ENCODE data around the gene DUSP22.

DUSP22 gene

GRCh38 chr6:257031-257725 is 35.1 kb upstream of the DUSP22 start:
- DNase-seq (ENCODE audit: insufficient read length) (no peak), FAIRE-seq (no peak)
- TF ChIP-seq POLR2A (IDR thresholded peaks at IDR 0.05; ENCODE audit: low read depth, low read length): no peak
- TF ChIP-seq POLR2AphosphoS5 (IDR thresholded peaks at IDR 0.05; ENCODE audit: low read depth, low read length): no peak
- TF ChIP-seq TAF1 (IDR thresholded peaks at IDR 0.05; ENCODE audit: borderline replicate concordance, low read depth, low read length): no peak

GRCh38 chr6:257774-258173 is 34.5 kb upstream of the DUSP22 start:
- DNase-seq (ENCODE audit: insufficient read length) (no peak), FAIRE-seq (peak; percentile 85)
- TF ChIP-seq POLR2AphosphoS5 (IDR thresholded peaks at IDR 0.05; ENCODE audit: low read depth, low read length) (no peak), TAF1 (IDR thresholded peaks at IDR 0.05; ENCODE audit: borderline replicate concordance, low read depth, low read length) (no peak), POLR2A (IDR thresholded peaks at IDR 0.05; ENCODE audit: low read depth, low read length) (no peak)

- no peak for FAIRE-seq
Measured at GRCh38 chr6:259316-259715, 33.0 kb upstream of the DUSP22 start.

GRCh38 chr6:259901-260508 is 32.3 kb upstream of the DUSP22 start:
- FAIRE-seq (no peak), DNase-seq (ENCODE audit: insufficient read length) (no peak)
- TF ChIP-seq POLR2A (IDR thresholded peaks at IDR 0.05; ENCODE audit: low read depth, low read length): no peak
- TF ChIP-seq TAF1 (IDR thresholded peaks at IDR 0.05; ENCODE audit: borderline replicate concordance, low read depth, low read length): no peak
- no peak for TF ChIP-seq POLR2AphosphoS5 (IDR thresholded peaks at IDR 0.05; ENCODE audit: low read depth, low read length)

More at GRCh38 chr6:259316-259715, 33.0 kb upstream of the DUSP22 start:
- TF ChIP-seq POLR2A (IDR thresholded peaks at IDR 0.05; ENCODE audit: low read depth, low read length) (no peak), POLR2AphosphoS5 (IDR thresholded peaks at IDR 0.05; ENCODE audit: low read depth, low read length) (no peak), TAF1 (IDR thresholded peaks at IDR 0.05; ENCODE audit: borderline replicate concordance, low read depth, low read length) (no peak)
- DNase-seq (ENCODE audit: insufficient read length): no peak

- no peak for FAIRE-seq
Measured at GRCh38 chr6:264626-265025, 27.7 kb upstream of the DUSP22 start.

GRCh38 chr6:268394-268935 is 23.8 kb upstream of the DUSP22 start:
- FAIRE-seq (peak; percentile 33), DNase-seq (ENCODE audit: insufficient read length) (no peak)
- TF ChIP-seq POLR2AphosphoS5 (IDR thresholded peaks at IDR 0.05; ENCODE audit: low read depth, low read length): no peak
- no peak for TF ChIP-seq POLR2A (IDR thresholded peaks at IDR 0.05; ENCODE audit: low read depth, low read length)
- no peak for TF ChIP-seq TAF1 (IDR thresholded peaks at IDR 0.05; ENCODE audit: borderline replicate concordance, low read depth, low read length)

More at GRCh38 chr6:264626-265025, 27.7 kb upstream of the DUSP22 start:
- no peak for TF ChIP-seq TAF1 (IDR thresholded peaks at IDR 0.05; ENCODE audit: borderline replicate concordance, low read depth, low read length)
- no peak for TF ChIP-seq POLR2A (IDR thresholded peaks at IDR 0.05; ENCODE audit: low read depth, low read length)
- TF ChIP-seq POLR2AphosphoS5 (IDR thresholded peaks at IDR 0.05; ENCODE audit: low read depth, low read length): no peak
- no peak for DNase-seq (ENCODE audit: insufficient read length)

- TF ChIP-seq TAF1 (IDR thresholded peaks at IDR 0.05; ENCODE audit: borderline replicate concordance, low read depth, low read length) (no peak), POLR2AphosphoS5 (IDR thresholded peaks at IDR 0.05; ENCODE audit: low read depth, low read length) (no peak), POLR2A (IDR thresholded peaks at IDR 0.05; ENCODE audit: low read depth, low read length) (no peak)
- FAIRE-seq (peak; percentile 66), DNase-seq (ENCODE audit: insufficient read length) (no peak)
Measured at GRCh38 chr6:273551-274058, 18.7 kb upstream of the DUSP22 start.

- TF ChIP-seq POLR2AphosphoS5 (IDR thresholded peaks at IDR 0.05; ENCODE audit: low read depth, low read length): no peak
- TF ChIP-seq POLR2A (IDR thresholded peaks at IDR 0.05; ENCODE audit: low read depth, low read length): no peak
- FAIRE-seq (no peak), DNase-seq (ENCODE audit: insufficient read length) (no peak)
Measured at GRCh38 chr6:277746-278145, 14.5 kb upstream of the DUSP22 start.

- TF ChIP-seq POLR2AphosphoS5 (IDR thresholded peaks at IDR 0.05; ENCODE audit: low read depth, low read length) (no peak), TAF1 (IDR thresholded peaks at IDR 0.05; ENCODE audit: borderline replicate concordance, low read depth, low read length) (no peak), POLR2A (IDR thresholded peaks at IDR 0.05; ENCODE audit: low read depth, low read length) (no peak)
- FAIRE-seq: no peak
- DNase-seq (ENCODE audit: insufficient read length): no peak
Measured at GRCh38 chr6:278494-278893, 13.8 kb upstream of the DUSP22 start.

- TF ChIP-seq POLR2AphosphoS5 (IDR thresholded peaks at IDR 0.05; ENCODE audit: low read depth, low read length) (no peak), TAF1 (IDR thresholded peaks at IDR 0.05; ENCODE audit: borderline replicate concordance, low read depth, low read length) (no peak), POLR2A (IDR thresholded peaks at IDR 0.05; ENCODE audit: low read depth, low read length) (no peak)
- FAIRE-seq (no peak), DNase-seq (ENCODE audit: insufficient read length) (no peak)
Measured at GRCh38 chr6:279341-280029, 12.8 kb upstream of the DUSP22 start.

- FAIRE-seq: no peak
- TF ChIP-seq TAF1 (IDR thresholded peaks at IDR 0.05; ENCODE audit: borderline replicate concordance, low read depth, low read length) (no peak), POLR2A (IDR thresholded peaks at IDR 0.05; ENCODE audit: low read depth, low read length) (no peak), POLR2AphosphoS5 (IDR thresholded peaks at IDR 0.05; ENCODE audit: low read depth, low read length) (no peak)
- no peak for DNase-seq (ENCODE audit: insufficient read length)
Measured at GRCh38 chr6:280775-281468, 11.4 kb upstream of the DUSP22 start.
